Gastroesophageal sphincter (tissue), 3 donors: ENCODE measurements around the gene DGKG.

Experiments used
- EP300 ChIP-seq: sonication (generic); formaldehyde crosslinking; IDR thresholded peaks from one replicate; pipeline ENCODE4 v1.6.1; 2017; ENCODE audit warnings: antibody characterized with exemption, mild to moderate bottlenecking
- POLR2A ChIP-seq, 2 donors: fragments of 450-650 bp; IDR thresholded peaks; one replicate each; pipeline ENCODE4 v1.6.1; 2017; ENCODE audit warnings: antibody characterized with exemption in 2 of 2, mild to moderate bottlenecking in 2 of 2, moderate library complexity in 1 of 2
- POLR2AphosphoS5 ChIP-seq: sonication (generic); formaldehyde crosslinking; IDR thresholded peaks from one replicate; pipeline ENCODE4 v1.6.1; 2017; ENCODE audit warnings: antibody characterized with exemption
- TF ChIP-seq, protein P1 (sequence below), 4 experiments: fragments of 200-600 bp in 2 of 4; fragments of 450-650 bp in 2 of 4; sonication (generic) in 1 of 4; IDR thresholded peaks; one replicate each; pipeline ENCODE4 v1.5.1; 2017 to 2019; ENCODE audit warnings: antibody characterized with exemption in 4 of 4, mild to moderate bottlenecking in 2 of 4, moderate library complexity in 2 of 4

DNA sequence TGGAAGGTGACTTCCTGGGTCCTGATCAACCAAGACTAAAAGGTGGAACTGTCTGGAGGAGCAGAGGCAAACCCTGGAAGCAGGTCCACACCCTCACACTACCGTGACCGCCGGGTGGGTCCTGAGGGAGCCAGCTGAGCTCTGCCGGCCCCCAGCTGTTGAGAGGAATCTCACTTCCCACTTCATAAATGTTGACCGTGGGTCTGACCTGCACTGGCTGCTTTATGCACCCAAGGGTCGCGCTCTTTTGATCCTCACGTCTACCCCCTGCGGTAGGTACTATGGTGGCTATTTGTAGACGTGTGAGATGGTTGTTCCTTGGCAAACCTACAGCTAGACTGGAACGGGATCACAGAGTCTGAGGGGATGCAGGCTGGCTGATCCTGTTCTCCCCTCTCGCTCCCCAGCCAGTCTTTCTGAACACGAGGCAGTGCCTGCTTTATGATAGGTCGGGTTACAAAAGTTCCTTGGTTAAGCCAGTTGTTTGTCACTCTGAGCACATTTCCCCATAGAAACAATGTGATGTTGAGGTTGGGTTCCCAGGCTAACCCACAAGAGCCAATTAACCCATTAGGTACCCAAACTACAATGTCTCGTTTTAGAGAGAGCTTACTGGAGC is 140.2 kb downstream of the DGKG start:
- TF ChIP-seq POLR2A (IDR thresholded peaks at IDR 0.05) (no peak), POLR2AphosphoS5 (no peak), EP300 (no peak)
- TF ChIP-seq, protein P1, sequence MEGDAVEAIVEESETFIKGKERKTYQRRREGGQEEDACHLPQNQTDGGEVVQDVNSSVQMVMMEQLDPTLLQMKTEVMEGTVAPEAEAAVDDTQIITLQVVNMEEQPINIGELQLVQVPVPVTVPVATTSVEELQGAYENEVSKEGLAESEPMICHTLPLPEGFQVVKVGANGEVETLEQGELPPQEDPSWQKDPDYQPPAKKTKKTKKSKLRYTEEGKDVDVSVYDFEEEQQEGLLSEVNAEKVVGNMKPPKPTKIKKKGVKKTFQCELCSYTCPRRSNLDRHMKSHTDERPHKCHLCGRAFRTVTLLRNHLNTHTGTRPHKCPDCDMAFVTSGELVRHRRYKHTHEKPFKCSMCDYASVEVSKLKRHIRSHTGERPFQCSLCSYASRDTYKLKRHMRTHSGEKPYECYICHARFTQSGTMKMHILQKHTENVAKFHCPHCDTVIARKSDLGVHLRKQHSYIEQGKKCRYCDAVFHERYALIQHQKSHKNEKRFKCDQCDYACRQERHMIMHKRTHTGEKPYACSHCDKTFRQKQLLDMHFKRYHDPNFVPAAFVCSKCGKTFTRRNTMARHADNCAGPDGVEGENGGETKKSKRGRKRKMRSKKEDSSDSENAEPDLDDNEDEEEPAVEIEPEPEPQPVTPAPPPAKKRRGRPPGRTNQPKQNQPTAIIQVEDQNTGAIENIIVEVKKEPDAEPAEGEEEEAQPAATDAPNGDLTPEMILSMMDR (IDR thresholded peaks at IDR 0.05), result no peak
